MM.1S (cell line): Measurements from ENCODE around the gene COPZ1.

Experiments used
- DNase-seq: peaks from one replicate; pipeline ENCODE4 v3.0.0-alpha.2; 2015
- H2AFZ ChIP-seq: fragments of 300-600 bp; sonication (generic); 2 replicates; pipeline ENCODE4 v1.6.0; 2016; ENCODE audit warnings: antibody characterized with exemption, low read length
- H3F3A ChIP-seq: fragments of 300-600 bp; sonication (generic); 2 replicates; pipeline ENCODE4 v1.6.1; 2016; ENCODE audit warnings: mild to moderate bottlenecking, antibody characterized with exemption, low read length, moderate library complexity, mixed read lengths; ENCODE audit not compliant: insufficient read depth
- H3K27ac ChIP-seq: fragments of 300-600 bp; sonication (generic); 2 replicates; pipeline ENCODE4 v1.5.1; 2016; ENCODE audit warnings: mild to moderate bottlenecking, low read length
- H3K27me3 ChIP-seq: fragments of 300-600 bp; sonication (generic); replicated peaks from 2 replicates; pipeline ENCODE4 v1.6.0; 2016; ENCODE audit warnings: low read length; ENCODE audit not compliant: insufficient read depth
- H3K36me3 ChIP-seq: fragments of 300-600 bp; sonication (generic); replicated peaks from 2 replicates; pipeline ENCODE4 v1.6.1; 2016; ENCODE audit warnings: mild to moderate bottlenecking, low read length, mixed read lengths; ENCODE audit not compliant: insufficient read depth
- H3K4me1 ChIP-seq: fragments of 300-600 bp; sonication (generic); 2 replicates; pipeline ENCODE4 v1.6.1; 2016; ENCODE audit warnings: low read length, mixed read lengths
- H3K4me2 ChIP-seq: fragments of 300-600 bp; sonication (generic); 2 replicates; pipeline ENCODE4 v1.6.0; 2016; ENCODE audit warnings: low read depth, low read length
- H3K4me3 ChIP-seq: fragments of 300-600 bp; sonication (generic); 2 replicates; pipeline ENCODE4 v1.5.1; 2016; ENCODE audit warnings: low read length, mixed read lengths
- H3K79me2 ChIP-seq: fragments of 300-600 bp; sonication (generic); 2 replicates; pipeline ENCODE4 v1.6.1; 2016; ENCODE audit warnings: mixed run types, low read length, mixed read lengths
- H3K9ac ChIP-seq: fragments of 300-600 bp; sonication (generic); 2 replicates; pipeline ENCODE4 v1.6.1; 2016; ENCODE audit warnings: low read length, mixed read lengths
- H3K9me2 ChIP-seq: fragments of 300-600 bp; sonication (generic); replicated peaks from 2 replicates; pipeline ENCODE4 v1.6.1; 2016; ENCODE audit warnings: mild to moderate bottlenecking, low read length, mixed read lengths; ENCODE audit not compliant: insufficient read depth
- H3K9me3 ChIP-seq: fragments of 300-600 bp; sonication (generic); replicated peaks from 2 replicates; pipeline ENCODE4 v1.6.1; 2016; ENCODE audit warnings: mild to moderate bottlenecking, low read length, mixed read lengths; ENCODE audit not compliant: insufficient read depth
- H4K20me1 ChIP-seq: fragments of 300-600 bp; sonication (generic); 2 replicates; pipeline ENCODE4 v1.6.1; 2016; ENCODE audit warnings: mild to moderate bottlenecking, low read length, moderate library complexity, mixed read lengths; ENCODE audit not compliant: insufficient read depth
- CTCF ChIP-seq: fragments of 300-600 bp; sonication (generic); IDR thresholded peaks from 2 replicates; pipeline ENCODE4 v1.5.1; 2016; ENCODE audit warnings: antibody characterized with exemption, low read length, mixed read lengths
- EZH2 ChIP-seq: fragments of 300-600 bp; sonication (generic); optimal IDR thresholded peaks from 2 replicates; pipeline ENCODE3; 2017; ENCODE audit warnings: low read depth, mild to moderate bottlenecking, antibody characterized with exemption, low read length, mixed read lengths
- EZH2phosphoT487 ChIP-seq: fragments of 300-600 bp; sonication (generic); IDR thresholded peaks from 2 replicates; pipeline ENCODE4 v1.6.1; 2018; ENCODE audit warnings: antibody characterized with exemption, low read length

Gene COPZ1

DNA sequence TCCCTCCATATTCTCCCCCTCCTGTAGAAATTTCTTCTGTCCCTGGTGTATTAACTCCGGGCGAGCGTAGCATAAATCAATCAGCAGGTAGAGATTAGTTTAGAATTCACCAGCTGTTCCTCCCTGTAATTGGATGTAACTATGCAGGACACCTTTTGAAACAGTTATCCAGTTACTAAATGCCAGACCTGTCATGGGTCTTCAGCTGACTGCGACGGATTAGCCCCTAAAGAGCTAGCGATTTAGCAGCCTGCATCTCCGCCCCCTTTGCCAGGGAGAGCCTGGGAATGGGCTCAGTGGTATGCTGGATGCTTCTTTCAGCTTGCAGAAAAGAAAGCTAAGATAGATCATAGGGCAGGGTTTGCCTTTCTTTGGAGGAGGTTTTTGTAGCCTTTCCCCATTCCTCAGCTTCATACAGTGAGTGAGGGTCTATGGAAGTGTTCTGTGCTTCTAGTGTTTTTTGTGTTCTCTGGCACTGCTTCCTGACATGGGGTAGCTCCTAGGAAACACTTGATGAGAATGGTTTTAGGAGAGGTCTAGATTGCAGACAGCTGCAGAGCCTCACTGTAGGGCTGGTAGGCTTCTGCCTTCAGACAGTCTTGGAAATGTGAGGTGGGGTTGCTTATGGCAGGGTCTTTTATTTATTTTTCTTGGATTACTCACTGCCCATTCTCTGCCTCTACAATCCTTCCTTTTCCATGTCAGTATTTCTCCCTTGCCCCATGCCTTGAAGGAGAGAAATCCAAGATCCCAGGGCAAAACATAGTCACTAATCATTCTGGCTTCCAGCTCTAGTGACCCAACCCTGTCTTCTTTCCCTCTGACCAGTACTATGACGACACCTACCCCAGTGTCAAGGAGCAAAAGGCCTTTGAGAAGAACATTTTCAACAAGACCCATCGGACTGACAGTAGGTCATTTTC, 16.7 kb downstream of the COPZ1 start:
- H2AFZ ChIP-seq: no peak overlapping the region
- no peaks in the 10 kb centered on the region for H3F3A ChIP-seq
- H3K36me3 ChIP-seq: 0 out of 2 replicates have a peak, but pooled peaks cover 5% of the 10 kb centered on the region
- no peak overlapping the region for H3K4me3 ChIP-seq
- no peaks in the 10 kb centered on the region for H4K20me1 ChIP-seq
- no peaks in the 10 kb centered on the region for H3K9me3 ChIP-seq
- no peaks in the 10 kb centered on the region for H3K27me3 ChIP-seq
- H3K79me2 ChIP-seq: peaks cover 16% of the 10 kb centered on the region
- H3K9me2 ChIP-seq: no peaks in the 10 kb centered on the region
- no peaks in the 10 kb centered on the region for H3K4me1 ChIP-seq
- H3K27ac ChIP-seq: no peak overlapping the region
- no peak overlapping the region for H3K4me2 ChIP-seq
- TF ChIP-seq CTCF (no peak), EZH2 (no peak), EZH2phosphoT487 (no peak)
- no peak overlapping the region for H3K9ac ChIP-seq
- DNase-seq: no peak

GRCh38 chr12:54349036-54349435, 24.1 kb downstream of the COPZ1 start:
- H3F3A ChIP-seq: no peaks in the 10 kb centered on the region
- no peaks in the 10 kb centered on the region for H3K9me3 ChIP-seq
- no peak overlapping the region for H3K9ac ChIP-seq
- no peaks in the 10 kb centered on the region for H3K27me3 ChIP-seq
- no peak overlapping the region for H2AFZ ChIP-seq
- DNase-seq: no peak
- no peak overlapping the region for H3K4me3 ChIP-seq
- H3K36me3 ChIP-seq: 0 out of 2 replicates have a peak, but pooled peaks cover 3% of the 10 kb centered on the region
- H3K79me2 ChIP-seq: no peaks in the 10 kb centered on the region
- no peaks in the 10 kb centered on the region for H3K9me2 ChIP-seq
- H4K20me1 ChIP-seq: no peaks in the 10 kb centered on the region
- TF ChIP-seq EZH2phosphoT487 (no peak), CTCF (no peak), EZH2 (no peak)
- H3K4me1 ChIP-seq: no peaks in the 10 kb centered on the region
- H3K4me2 ChIP-seq: no peak overlapping the region
- H3K27ac ChIP-seq: no peak overlapping the region

- Histone ChIP-seq H3K9ac (no peak overlapping the region), H3K79me2 (no peaks in the 10 kb centered on the region), H3K36me3 (0 out of 2 replicates have a peak, but pooled peaks cover 3% of the 10 kb centered on the region), H4K20me1 (no peaks in the 10 kb centered on the region), H3K9me2 (no peaks in the 10 kb centered on the region), H3K4me2 (no peak overlapping the region), H3K9me3 (no peaks in the 10 kb centered on the region), H2AFZ (no peak overlapping the region), H3K27me3 (no peaks in the 10 kb centered on the region), H3K4me3 (no peak overlapping the region), H3K27ac (no peak overlapping the region), H3K4me1 (no peaks in the 10 kb centered on the region), H3F3A (no peaks in the 10 kb centered on the region)
- DNase-seq: no peak
- TF ChIP-seq EZH2: no peak
- no peak for TF ChIP-seq CTCF
- TF ChIP-seq EZH2phosphoT487: no peak
These were observed 24.7 kb downstream of the COPZ1 start for GRCh38 chr12:54349679-54350078.
